Thymus (tissue), 11 donors: ENCODE data around the gene KPNA2. TPM values are rescaled to one million over a fixed set of nuclear protein-coding genes. Genes with fewer than 3 reads are reported as not detected.
"Not testable (repeated sequence)": the region's sequence is repeated elsewhere in the genome, so short reads cannot be mapped to it uniquely, and the experiment has no call there.

ENCODE experiments used
- DNase-seq, 9 donors: peaks; one replicate each; pipeline ENCODE4 v3.0.0-alpha.2; 2013; ENCODE audit warnings: low spot score in 9 of 9, low read depth in 6 of 9, missing footprints in 1 of 9
- H3K27ac ChIP-seq, 2 donors: one replicate each; pipeline ENCODE4 v1.5.1; 2013; ENCODE audit warnings: control low read depth in 1 of 2, low read depth in 1 of 2, low read length in 1 of 2, mild to moderate bottlenecking in 1 of 2, moderate library complexity in 1 of 2
- H3K27me3 ChIP-seq, 2 donors: one replicate each; pipeline ENCODE4 v1.5.1; 2013; ENCODE audit warnings: low read length in 1 of 2; ENCODE audit not compliant: control insufficient read depth in 2 of 2, insufficient read depth in 1 of 2
- H3K36me3 ChIP-seq, 2 donors: one replicate each; pipeline ENCODE4 v1.5.1; 2013; ENCODE audit warnings: low read length in 1 of 2, mild to moderate bottlenecking in 1 of 2, moderate library complexity in 1 of 2; ENCODE audit not compliant: control insufficient read depth in 2 of 2, insufficient read depth in 2 of 2
- H3K4me1 ChIP-seq, 2 donors: one replicate each; pipeline ENCODE4 v1.5.1; 2013; ENCODE audit warnings: low read length in 2 of 2; ENCODE audit not compliant: control insufficient read depth in 2 of 2, insufficient read depth in 2 of 2
- H3K4me3 ChIP-seq, 2 donors: one replicate each; pipeline ENCODE4 v1.5.1; 2013; ENCODE audit warnings: low read length in 2 of 2, control low read depth in 1 of 2, mild to moderate bottlenecking in 1 of 2
- H3K9me3 ChIP-seq, 2 donors: one replicate each; pipeline ENCODE4 v1.5.1; 2013; ENCODE audit warnings: low read length in 1 of 2, mild to moderate bottlenecking in 1 of 2; ENCODE audit not compliant: control insufficient read depth in 2 of 2, insufficient read depth in 1 of 2
- WGBS: extraction: QIAGEN DNeasy Blood & Tissue Kit; methylation state at CpG from one replicate; pipeline ENCODE4 v1.1.7; 2013; 5-methylcytosine and 5-hydroxymethylcytosine counted together
- polyA plus RNA-seq: library from polyadenylated mRNA; stranded (reverse); fragments of 200-250 nt; gene quantifications from one replicate; pipeline ENCODE4 v1.2.3, GENCODE V29; 2013
- total RNA-seq: library from RNA; stranded (reverse); fragments of 120-200 nt; gene quantifications from one replicate; pipeline ENCODE4 v1.2.4, GENCODE V29; 2013
- donor health status: healthy.

The KPNA2 gene
- total and polyA plus RNA-seq, 2 donors, result 29.9 to 111 TPM

DNA sequence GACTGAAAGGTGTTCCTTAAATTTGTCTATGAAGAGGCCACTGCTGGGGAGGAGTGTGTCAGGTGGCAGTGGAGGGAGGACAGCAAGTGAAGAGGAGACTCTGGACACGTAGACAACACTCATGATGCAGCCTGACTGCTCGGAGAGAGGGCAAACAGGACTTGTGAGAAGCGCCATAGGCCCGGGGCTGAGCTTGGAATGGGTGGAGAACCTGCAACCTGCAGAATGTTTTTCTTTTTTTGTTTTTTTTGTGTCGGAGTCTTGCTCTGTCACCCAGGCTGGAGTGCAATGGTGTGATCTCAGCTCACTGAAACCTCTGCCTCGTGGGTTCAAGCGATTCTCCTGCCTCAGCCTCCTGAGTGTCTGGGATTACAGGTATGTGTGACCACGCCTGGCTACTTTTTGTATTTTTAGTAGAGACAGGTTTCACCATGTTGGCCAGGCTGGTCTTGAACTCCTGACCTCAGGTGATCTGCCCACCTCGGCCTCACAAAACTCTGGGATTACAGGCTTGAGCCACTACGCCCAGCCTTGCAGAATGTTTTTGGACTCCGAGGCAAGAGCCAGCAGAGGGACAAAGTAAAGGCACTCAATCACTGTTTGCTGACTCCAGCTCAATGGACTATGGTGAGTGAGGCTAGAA lies 20.3 kb upstream of the KPNA2 start:
- no peaks in the 10 kb centered on the region for H3K36me3 ChIP-seq
- peaks cover 0 to 2% of the 10 kb centered on the region in 2 donors for H3K27me3 ChIP-seq
- no peak overlapping the region for H3K27ac ChIP-seq
- no peak for DNase-seq
- peaks cover 0 to 2% of the 10 kb centered on the region in 2 donors for H3K9me3 ChIP-seq
- WGBS, result 95% methylated on average over 11 of the region's 11 CpGs
- no peak overlapping the region for H3K4me3 ChIP-seq
- peaks cover 4 to 6% of the 10 kb centered on the region in 2 donors for H3K4me1 ChIP-seq

DNA sequence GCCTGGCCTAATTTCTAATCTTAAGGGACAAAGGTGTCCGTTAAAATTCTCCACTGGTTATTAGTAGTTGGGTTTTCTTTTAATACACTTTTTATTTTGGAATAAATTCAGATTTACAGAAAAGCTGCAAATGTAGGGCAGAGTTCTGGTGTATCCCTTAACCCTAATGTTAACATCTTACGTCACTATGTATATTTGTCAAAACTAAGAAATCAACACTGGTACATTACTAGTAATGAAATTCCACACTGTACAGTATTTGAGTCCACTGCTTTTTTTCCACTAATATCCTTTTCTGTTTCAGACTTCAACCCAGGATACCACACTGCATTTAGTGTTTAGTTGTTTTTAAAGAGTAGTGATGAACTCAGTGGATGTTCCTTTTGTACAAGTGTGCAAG lies 18.7 kb upstream of the KPNA2 start:
- peaks cover 0 to 3% of the 10 kb centered on the region in 2 donors for H3K27me3 ChIP-seq
- no peaks in the 10 kb centered on the region for H3K36me3 ChIP-seq
- 100% methylated on average over 2 of the region's 2 CpGs for WGBS
- DNase-seq, result no peak
- H3K4me3 ChIP-seq, result no peak overlapping the region
- H3K4me1 ChIP-seq, result peaks cover 8 to 9% of the 10 kb centered on the region in 2 donors
- H3K9me3 ChIP-seq, result no peaks in the 10 kb centered on the region
- H3K27ac ChIP-seq, result no peak overlapping the region

DNA sequence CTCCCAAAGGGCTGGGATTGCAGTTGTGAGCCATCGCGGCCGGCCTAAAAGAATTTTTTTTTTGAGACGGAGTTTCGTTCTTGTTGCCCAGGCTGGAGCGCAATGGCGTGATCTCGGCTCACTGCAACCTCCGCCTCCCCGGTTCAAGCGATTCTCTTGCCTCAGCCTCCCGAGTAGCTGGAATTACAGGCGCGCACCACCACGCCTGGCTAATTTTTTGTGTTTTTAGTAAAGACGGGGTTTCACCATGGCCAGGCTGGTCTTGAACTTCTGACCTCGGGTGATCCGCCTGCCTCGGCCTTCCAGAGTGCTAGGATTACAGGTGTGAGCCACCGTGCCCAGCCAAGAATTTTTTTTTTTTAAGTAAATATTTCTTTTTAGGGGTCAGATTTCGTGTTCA lies 17.0 kb upstream of the KPNA2 start:
- not testable (repeated sequence) for H3K27ac ChIP-seq

DNA sequence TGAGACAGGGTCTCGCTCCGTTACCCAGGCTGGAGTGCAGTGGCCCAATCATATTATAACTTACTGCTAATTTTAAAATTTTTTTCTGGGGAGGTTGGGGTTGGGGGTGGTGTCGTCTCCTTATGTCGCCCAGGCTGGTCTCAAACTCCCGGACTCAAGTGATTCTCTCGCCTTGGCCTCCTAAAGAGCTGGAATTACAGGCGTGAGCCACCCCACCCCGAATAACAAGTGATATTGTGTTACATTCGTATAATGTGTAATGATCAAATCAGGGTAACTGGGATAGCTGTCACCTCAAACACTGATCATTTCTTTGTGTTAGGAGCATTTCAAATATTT lies 16.2 kb upstream of the KPNA2 start:
- H3K9me3 ChIP-seq, result peaks cover 0 to 3% of the 10 kb centered on the region in 2 donors
- WGBS, result 94% methylated on average over 9 of the region's 9 CpGs
- H3K4me1 ChIP-seq, result peaks cover 8 to 9% of the 10 kb centered on the region in 2 donors
- H3K27ac ChIP-seq, result no peak overlapping the region
- DNase-seq, result no peak
- H3K27me3 ChIP-seq, result peaks cover 0 to 3% of the 10 kb centered on the region in 2 donors
- no peak overlapping the region for H3K4me3 ChIP-seq
- H3K36me3 ChIP-seq, result no peaks in the 10 kb centered on the region

More for the DNA sequence above, 17.0 kb upstream of the KPNA2 start:
- 95% methylated on average over 21 of the region's 21 CpGs for WGBS
- not testable (repeated sequence) for DNase-seq, H3K27me3 ChIP-seq, H3K9me3 ChIP-seq, H3K36me3 ChIP-seq, H3K4me1 ChIP-seq, H3K4me3 ChIP-seq

DNA sequence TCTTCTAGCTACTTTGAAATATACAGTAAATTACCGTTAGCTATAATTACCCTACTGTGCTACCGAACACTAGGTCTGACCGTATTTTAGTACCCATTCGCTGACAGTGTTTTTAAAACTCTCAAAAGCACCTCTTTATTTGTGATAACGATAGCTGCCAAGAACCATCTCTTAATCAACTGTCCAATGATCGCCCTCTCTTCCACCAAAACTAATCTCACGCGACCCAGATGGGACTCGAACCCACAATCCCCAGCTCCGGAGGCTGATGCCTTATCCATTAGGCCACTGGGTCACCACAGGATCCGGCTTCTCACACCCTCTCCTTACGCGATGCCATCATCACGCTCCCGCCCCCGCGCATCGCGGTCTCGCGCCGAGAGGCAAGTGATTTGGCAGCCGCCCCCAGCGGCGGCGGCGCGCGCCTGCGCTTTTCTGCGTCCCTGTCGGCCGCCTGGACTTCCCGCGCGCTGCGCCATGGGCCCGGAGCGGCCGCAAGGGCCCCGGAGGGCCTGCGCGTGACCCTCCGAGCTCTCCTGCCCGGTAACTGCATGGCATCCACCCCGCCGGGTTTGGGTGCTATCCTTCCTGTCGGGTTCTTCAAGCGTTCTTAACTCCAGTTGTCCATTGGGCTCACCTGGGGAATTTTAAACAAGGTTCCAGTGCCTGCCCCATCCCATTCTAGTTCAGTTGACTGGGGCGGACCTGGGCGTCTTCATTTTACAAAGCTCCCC lies 15.7 kb upstream of the KPNA2 start:
- Histone ChIP-seq H3K9me3 (peaks cover 0 to 3% of the 10 kb centered on the region in 2 donors), H3K4me1 (peaks cover 8 to 9% of the 10 kb centered on the region in 2 donors), H3K36me3 (no peaks in the 10 kb centered on the region), H3K27me3 (peaks cover 0 to 3% of the 10 kb centered on the region in 2 donors), H3K4me3 (peak overlapping the region; percentile 54 to 62), H3K27ac (peak overlapping the region; percentile 57 to 65)
- peak; percentile 76 to 95 (median 84) for DNase-seq
- WGBS, result 2% methylated on average over 51 of the region's 51 CpGs

DNA sequence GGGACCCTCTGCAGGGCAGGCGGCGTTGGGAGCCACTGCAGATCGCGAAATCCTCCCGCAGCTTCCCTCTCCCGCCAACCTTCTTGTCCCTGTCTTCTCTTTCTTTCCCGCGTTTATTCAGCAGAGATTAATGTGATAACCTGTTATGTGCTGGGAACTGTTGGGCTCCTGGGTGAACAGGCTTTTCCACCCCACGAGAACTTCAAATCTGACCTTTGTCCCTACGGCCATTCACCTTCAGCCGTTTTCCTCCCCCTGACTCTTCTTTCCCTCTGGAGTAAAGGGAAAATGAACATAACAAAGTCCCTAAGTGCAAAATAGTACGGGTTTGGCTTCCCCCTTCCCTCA lies 15.2 kb upstream of the KPNA2 start:
- WGBS, result 2% methylated on average over 12 of the region's 12 CpGs

DNA sequence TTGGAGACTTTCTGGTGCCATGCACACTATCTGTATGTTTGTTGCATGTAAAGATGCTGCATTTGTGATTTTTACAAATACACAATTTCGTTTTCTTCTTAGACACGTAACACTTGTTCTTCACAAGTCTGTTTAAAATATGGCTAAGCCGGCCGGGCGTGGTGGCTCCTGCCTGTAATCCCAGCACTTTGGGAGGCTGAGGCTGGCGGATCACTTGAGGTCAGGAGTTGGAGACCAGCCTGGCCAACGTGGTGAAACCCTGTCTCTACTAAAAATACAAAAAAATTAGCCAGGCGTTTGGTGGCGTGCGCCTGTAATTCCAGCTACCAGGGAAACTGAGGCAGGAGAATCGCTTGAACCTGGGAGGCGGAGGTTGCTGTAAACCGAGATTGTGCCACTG lies 14.7 kb upstream of the KPNA2 start:
- H3K36me3 ChIP-seq, H3K27me3 ChIP-seq, H3K4me1 ChIP-seq, H3K9me3 ChIP-seq, DNase-seq: not testable (repeated sequence)
- peak overlapping the region in 1 of 2 donors; percentile 65 for H3K27ac ChIP-seq
- WGBS, result 89% methylated on average over 13 of the region's 13 CpGs
- H3K4me3 ChIP-seq, result peak overlapping the region in 1 of 2 donors; percentile 62

More for the DNA sequence above, 15.2 kb upstream of the KPNA2 start:
- Histone ChIP-seq H3K27ac (peak overlapping the region; percentile 57 to 65), H3K4me3 (peak overlapping the region; percentile 54 to 62), H3K27me3 (peaks cover 0 to 3% of the 10 kb centered on the region in 2 donors), H3K4me1 (peaks cover 8 to 9% of the 10 kb centered on the region in 2 donors), H3K9me3 (peaks cover 0 to 3% of the 10 kb centered on the region in 2 donors), H3K36me3 (no peaks in the 10 kb centered on the region)
- no peak for DNase-seq

DNA sequence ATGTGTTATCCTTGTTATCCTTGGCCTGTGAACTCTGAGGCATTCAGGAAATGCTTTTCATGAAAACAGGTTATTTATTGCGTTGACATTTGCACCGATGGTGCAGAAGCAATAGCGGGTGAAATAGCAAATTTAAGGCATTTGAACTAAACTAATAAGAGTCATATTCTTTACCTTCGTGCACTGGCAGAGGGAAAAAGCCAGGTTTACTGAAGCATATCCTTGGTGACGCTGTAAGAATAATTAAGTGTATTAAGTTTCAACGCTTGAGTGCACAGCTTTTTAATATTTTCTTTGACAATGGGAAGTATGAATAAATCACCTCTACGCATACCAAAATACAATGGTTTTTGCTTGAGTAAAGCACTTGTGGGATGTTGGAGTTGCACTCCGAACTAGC lies 13.6 kb upstream of the KPNA2 start:
- H3K36me3 ChIP-seq, result no peaks in the 10 kb centered on the region
- peaks cover 0 to 3% of the 10 kb centered on the region in 2 donors for H3K9me3 ChIP-seq
- peaks cover 0 to 3% of the 10 kb centered on the region in 2 donors for H3K27me3 ChIP-seq
- H3K4me1 ChIP-seq, result peaks cover 8 to 9% of the 10 kb centered on the region in 2 donors
- H3K27ac ChIP-seq, result no peak overlapping the region
- 96% methylated on average over 8 of the region's 8 CpGs for WGBS
- no peak overlapping the region for H3K4me3 ChIP-seq
- DNase-seq, result no peak

DNA sequence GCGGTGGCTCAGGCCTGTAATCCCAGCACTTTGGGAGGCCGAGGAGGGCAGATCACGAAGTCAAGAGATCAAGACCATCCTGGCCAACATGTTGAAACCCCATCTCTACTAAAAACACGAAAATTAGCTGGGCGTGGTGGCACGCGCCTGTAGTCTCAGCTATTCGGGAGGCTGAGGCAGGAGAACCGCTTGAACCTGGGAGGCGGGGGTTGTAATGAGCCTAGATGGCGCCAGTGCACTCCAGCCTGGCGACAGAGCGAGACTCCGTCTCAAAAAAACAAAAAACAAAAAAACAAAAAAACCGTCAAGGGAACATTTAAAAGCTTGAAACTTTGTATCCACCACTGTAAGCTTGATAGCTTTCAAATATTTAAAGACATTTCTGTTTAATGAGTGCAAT lies 13.0 kb upstream of the KPNA2 start:
- not testable (repeated sequence) for H3K36me3 ChIP-seq, H3K4me3 ChIP-seq, H3K27me3 ChIP-seq, H3K27ac ChIP-seq, H3K9me3 ChIP-seq, H3K4me1 ChIP-seq, DNase-seq
- 98% methylated on average over 15 of the region's 15 CpGs for WGBS
